NCI-H82 treated with DMSO at 0.1 percent for 48 hours (cell line): ENCODE measurements around the gene PITPNM3.
A peak's percentile ranks its signal among the peaks of the same experiment; 100 is the strongest.

Experiments
- DNase-seq: peaks from one replicate; lab custom pipeline; 2025; ENCODE audit not compliant: unreplicated experiment; lab: John Stamatoyannopoulos, UW

PITPNM3 gene

GRCh38 chr17:6421700-6422604 lies 134.4 kb downstream of the PITPNM3 start:
- peak; percentile 64 for DNase-seq

GRCh38 chr17:6420173-6420641 lies 136.1 kb downstream of the PITPNM3 start:
- no peak for DNase-seq

- DNase-seq = no peak
Observed at GRCh38 chr17:6415616-6416015, 140.7 kb downstream of the PITPNM3 start.

GRCh38 chr17:6413065-6413464 lies 143.3 kb downstream of the PITPNM3 start:
- DNase-seq = peak; percentile 77

GRCh38 chr17:6408735-6409134 lies 147.6 kb downstream of the PITPNM3 start:
- DNase-seq = no peak

GRCh38 chr17:6408276-6408675 lies 148.1 kb downstream of the PITPNM3 start:
- DNase-seq = no peak

- DNase-seq = no peak
Observed at GRCh38 chr17:6402258-6402657, 154.1 kb downstream of the PITPNM3 start.
